Right ventricle myocardium superior (tissue), 1 donor: ENCODE results near the gene SEMA4B. TPM values are rescaled to one million over a fixed set of nuclear protein-coding genes. Genes with fewer than 3 reads are reported as not detected.
A peak's percentile ranks its signal among the peaks of the same experiment; 100 is the strongest.

ENCODE experiments used
- ATAC-seq: fragments of 200-7000 bp; cut with Tn5 transposase; one replicate; pipeline ENCODE4 v1.9.1; 2020; ENCODE audit warnings: mild to moderate bottlenecking; ENCODE audit not compliant: poor library complexity
- DNase-seq: peaks from one replicate; pipeline ENCODE4 v3.0.0-alpha.2; 2020
- intact Hi-C: fragments of 100-400 bp; cut with DNase I; formaldehyde crosslinking; loops from one replicate; pipeline ENCODE4 v1.11.2; 2022
- total RNA-seq: library from RNA; stranded (reverse); fragmentation: NEBNext Ultra II Directional; extraction: Animal tissue kit (Norgen Biotek cat#: 25700); gene quantifications from one replicate; pipeline ENCODE4 v1.2.1, GENCODE V29; 2021
- donor health status: DM: no; HTN: yes; CAD: no; lungs with severe emphysema.

The SEMA4B gene
- total RNA-seq, 1 donor from 2014 or later = 24.6 TPM

- intact Hi-C loops = no loop called here
- DNase-seq = peak; percentile 85
- peak; percentile 87 for ATAC-seq
These were observed 20.2 kb downstream of the SEMA4B start for GRCh38 chr15:90221246-90221900.

GRCh38 chr15:90222547-90222946, 21.4 kb downstream of the SEMA4B start:
- intact Hi-C loops = no loop called here
- DNase-seq (no peak), ATAC-seq (no peak)

GRCh38 chr15:90223441-90224165, 22.5 kb downstream of the SEMA4B start:
- no peak for ATAC-seq

GRCh38 chr15:90225047-90225446, 23.9 kb downstream of the SEMA4B start:
- intact Hi-C loops = no loop called here
- DNase-seq (no peak), ATAC-seq (no peak)

More at GRCh38 chr15:90223441-90224165, 22.5 kb downstream of the SEMA4B start:
- no peak for DNase-seq
- intact Hi-C loops = no loop called here

- intact Hi-C loops = no loop called here
- DNase-seq (no peak), ATAC-seq (no peak)
These were observed 24.5 kb downstream of the SEMA4B start for GRCh38 chr15:90225504-90226234.

GRCh38 chr15:90227336-90227735, 26.2 kb downstream of the SEMA4B start:
- intact Hi-C loops = no loop called here
- DNase-seq (no peak), ATAC-seq (no peak)

- intact Hi-C loops = no loop called here
- DNase-seq = no peak
- no peak for ATAC-seq
These were observed 27.0 kb downstream of the SEMA4B start for GRCh38 chr15:90227816-90228772.

- no peak for DNase-seq
- no peak for ATAC-seq
- intact Hi-C loops = no loop called here
These were observed 27.8 kb downstream of the SEMA4B start for GRCh38 chr15:90228960-90229359.

- ATAC-seq (peak; percentile 49), DNase-seq (peak; percentile 78)
- intact Hi-C loops = loop anchor here (5.0 kb wide), 1 partner anchor 128 kb away; the partner anchor contains the start of gene IDH2
These were observed 29.0 kb downstream of the SEMA4B start for GRCh38 chr15:90230071-90230494.

- intact Hi-C loops = loop anchor here (5.0 kb wide), 1 partner anchor 128 kb away; the partner anchor contains the start of gene IDH2
- no peak for DNase-seq
- no peak for ATAC-seq
These were observed 29.5 kb downstream of the SEMA4B start for GRCh38 chr15:90230610-90231009.

- DNase-seq = peak; percentile 65
- ATAC-seq = no peak
- intact Hi-C loops = loop anchor here (5.0 kb wide), 1 partner anchor 129 kb away; the partner anchor contains the start of gene IDH2
These were observed 30.2 kb downstream of the SEMA4B start for GRCh38 chr15:90231028-90232017.

GRCh38 chr15:90232196-90232595, 31.1 kb downstream of the SEMA4B start:
- intact Hi-C loops = loop anchor here (5.0 kb wide), 1 partner anchor 130 kb away; the partner anchor contains the start of gene IDH2
- DNase-seq (no peak), ATAC-seq (no peak)

- ATAC-seq (no peak), DNase-seq (no peak)
- intact Hi-C loops = loop anchor here (5.0 kb wide), 1 partner anchor 131 kb away; the partner anchor contains the start of gene IDH2
These were observed 31.8 kb downstream of the SEMA4B start for GRCh38 chr15:90232941-90233386.

- peak; percentile 99 for DNase-seq
- intact Hi-C loops = loop anchor here (5.0 kb wide), 1 partner anchor 131 kb away; the partner anchor contains the start of gene IDH2
- ATAC-seq = peak; percentile 94
These were observed 32.4 kb downstream of the SEMA4B start, which contains the start of gene CIB1 for GRCh38 chr15:90233387-90234095. Gene CIB1, minus strand, starts transcription at chr15:90233941. Its CDS starts 56 bp downstream, at chr15:90233885.

- DNase-seq (no peak), ATAC-seq (no peak)
- intact Hi-C loops = loop anchor here (5.0 kb wide), 1 partner anchor 132 kb away; the partner anchor contains the start of gene IDH2
These were observed 33.2 kb downstream of the SEMA4B start, which contains the start of gene GDPGP1 for GRCh38 chr15:90234096-90234988. Gene GDPGP1, plus strand, starts transcription at chr15:90234209. Its CDS starts 6,700 bp downstream, at chr15:90240909.
